ENCODE data around the gene RPS15A.

RPS15A gene
- total RNA-seq, result 36.7 to 82.0 (median 55.6) reads per million in 18 experiments

DNA sequence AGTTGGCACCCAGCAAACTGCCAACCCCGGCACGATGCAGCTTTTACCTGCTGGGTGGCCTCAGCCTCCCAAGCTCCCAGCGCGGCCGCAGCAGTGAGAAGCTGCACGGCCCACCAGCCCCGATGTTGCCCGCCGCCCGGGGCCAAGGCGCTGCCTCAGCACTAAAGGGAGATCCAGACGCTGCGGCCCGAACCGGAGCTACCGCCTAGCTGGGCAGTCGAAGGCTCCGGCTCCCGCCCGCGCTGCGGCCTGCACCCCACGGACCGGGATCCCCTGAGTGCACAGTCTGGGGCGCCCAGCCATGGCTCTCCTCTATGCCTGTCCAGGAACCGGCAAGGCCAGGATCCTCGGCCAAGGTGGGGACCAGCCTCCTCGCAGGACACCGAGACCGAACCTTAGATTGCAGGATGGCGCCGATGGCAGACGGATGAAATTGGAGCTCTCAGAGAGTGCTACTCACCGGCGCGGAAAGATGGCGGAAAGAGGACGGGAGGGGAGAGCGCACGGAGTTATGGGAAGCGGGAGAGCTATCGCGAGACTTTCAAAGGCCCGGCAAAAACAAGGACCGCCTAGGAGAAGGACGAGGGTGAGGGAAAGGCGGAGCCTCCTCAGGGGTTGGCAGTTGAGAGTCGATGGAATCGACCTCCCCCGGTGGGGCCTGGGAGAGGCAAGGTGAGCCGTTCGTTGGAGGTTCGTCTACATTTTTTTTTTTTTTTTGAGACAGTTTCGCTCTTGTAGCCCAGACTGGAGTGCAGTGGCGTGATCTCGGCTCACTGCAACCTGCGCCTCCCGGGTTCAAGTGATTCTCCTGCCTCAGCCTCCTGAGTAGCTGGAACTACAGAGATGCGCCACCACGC, at the start of gene RPS15A:
TSS of gene RPS15A (minus strand) at position 485 of the 857 bp plus-strand sequence. CDS start 1,221 bp downstream, outside the sequence.
- peak; percentile 96 to 97 for DNase-seq

DNA sequence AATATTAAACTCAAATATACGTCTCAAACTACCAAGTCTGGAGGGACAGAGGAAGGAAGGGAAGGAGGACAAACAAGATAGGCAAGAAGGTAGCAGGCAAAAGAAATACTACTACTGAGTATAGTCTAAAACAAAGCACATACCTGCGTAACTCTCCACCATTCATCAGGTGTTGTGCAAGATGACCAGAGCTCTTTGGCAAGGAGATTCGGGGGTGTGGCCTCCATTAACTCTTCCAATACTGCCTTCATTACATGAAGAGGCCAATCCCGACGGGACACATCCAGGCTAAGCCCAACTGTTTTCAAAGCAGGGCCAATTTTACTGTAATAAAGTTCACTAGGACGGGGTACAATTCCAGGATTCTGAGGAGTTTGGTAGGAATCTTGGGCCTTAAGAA, 49.4 kb upstream of the RPS15A start:
- DNase-seq, result no peak

DNA sequence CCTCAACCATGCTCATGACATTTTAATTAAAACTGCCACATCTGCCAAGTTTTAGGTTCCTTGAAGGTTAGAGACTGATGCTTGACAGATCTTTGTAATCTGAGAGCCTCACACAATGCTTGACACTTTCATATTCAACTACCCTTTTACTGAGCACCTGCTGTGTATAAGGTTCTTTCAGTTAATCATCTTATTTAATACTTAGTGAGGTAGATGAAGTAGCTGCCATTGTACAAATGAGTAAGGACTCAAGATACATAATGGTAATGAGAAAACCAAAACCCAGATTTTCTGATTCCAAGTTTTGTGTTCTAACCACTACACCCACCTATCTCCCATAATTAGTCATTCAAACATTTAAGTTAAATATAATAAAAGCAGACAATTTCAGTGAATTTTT, 46.6 kb upstream of the RPS15A start:
- DNase-seq, result no peak

DNA sequence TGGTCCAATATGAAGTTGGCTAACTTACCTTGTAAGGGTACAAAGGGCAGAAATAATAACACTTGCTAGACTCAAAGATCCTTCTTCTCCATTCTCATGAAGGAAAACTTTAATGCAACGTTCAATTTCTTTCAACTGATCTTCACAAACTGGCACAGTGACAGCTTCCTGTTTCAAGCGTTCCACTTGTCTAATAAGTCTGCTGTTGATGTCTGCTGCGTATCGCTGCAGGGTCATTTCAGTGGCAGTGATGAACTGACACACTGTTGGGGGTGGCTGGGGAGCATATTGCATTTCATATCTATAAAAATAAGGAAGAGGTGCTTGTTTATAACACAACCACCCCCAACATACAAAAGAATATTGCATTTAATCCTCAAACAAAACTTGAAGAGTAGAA, 44.7 kb upstream of the RPS15A start:
- peak in 1 of 2 donors; percentile 25 for DNase-seq

DNA sequence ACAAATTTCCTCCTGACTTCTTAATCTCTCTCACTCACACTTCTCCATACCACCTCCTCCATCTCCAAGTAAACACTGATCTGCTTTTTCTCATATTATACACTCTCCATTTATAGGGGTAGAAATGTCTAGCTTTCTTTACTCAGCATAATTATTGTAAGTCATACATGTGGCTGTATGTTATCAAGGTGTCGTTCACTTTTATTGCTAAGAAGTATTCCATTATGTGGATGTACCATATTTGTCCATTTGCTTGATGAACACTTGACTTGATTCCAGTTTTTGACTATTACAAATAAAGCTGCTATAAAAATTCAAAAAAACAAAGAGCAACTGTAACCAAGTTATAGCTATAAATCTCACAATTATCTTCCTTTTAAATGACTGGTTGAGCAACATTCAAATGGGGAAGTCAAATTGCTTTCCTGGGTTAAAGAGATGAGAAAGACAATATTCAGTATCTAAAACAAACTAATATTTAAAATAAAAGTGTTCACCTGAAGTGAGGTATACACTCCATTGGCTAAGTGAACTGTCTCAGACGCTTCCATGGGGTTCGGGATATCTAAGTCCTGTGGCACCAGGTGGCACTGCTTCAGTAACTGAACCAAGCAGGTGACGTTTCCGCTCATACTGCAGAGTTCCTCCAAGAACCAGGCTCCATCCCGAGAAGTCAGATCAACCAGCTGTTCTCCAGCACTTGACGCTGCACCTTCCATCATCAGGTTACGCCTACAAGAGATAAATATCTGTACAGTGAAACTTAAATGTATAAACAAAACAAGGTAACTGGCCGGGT, 43.8 kb upstream of the RPS15A start:
- DNase-seq, result peak in 1 of 2 donors; percentile 18

DNA sequence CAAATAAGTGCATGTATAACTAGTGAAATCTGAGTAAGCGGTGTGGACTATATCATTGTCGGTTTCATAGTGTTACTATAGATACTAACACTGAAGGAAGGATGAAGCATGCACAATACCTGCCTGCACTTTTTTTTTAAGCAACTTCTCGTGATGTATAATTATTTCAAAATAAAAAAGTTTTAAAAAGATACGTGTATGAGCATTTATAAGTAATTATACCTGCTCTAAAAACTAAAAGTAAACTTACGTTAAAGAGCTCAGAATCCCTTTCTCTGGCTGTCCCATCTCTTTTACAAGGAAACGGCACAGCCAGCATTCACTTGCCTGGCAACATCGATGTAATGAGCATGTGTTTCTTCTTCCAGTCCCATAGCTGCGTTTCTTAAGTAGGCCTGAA, 42.5 kb upstream of the RPS15A start:
- DNase-seq, result no peak

DNA sequence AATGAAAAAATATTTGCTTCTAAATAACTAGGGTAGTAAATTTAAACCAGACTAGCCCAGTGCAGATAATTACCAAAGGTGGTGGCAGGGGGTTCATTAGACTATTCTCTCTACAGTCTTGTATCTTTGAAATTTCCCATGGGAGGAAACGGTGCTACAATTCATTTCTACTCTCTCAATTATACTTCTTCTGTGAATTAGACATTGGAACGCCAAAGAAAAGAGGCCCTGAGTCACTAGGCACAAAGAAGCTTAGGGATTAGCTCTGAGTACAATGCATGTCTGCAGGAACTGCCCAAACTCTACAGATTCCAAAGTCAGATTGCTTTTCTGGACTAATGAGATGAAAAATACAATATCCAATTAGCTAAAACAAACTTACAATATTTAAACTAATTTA, 41.9 kb upstream of the RPS15A start:
- DNase-seq, result no peak

DNA sequence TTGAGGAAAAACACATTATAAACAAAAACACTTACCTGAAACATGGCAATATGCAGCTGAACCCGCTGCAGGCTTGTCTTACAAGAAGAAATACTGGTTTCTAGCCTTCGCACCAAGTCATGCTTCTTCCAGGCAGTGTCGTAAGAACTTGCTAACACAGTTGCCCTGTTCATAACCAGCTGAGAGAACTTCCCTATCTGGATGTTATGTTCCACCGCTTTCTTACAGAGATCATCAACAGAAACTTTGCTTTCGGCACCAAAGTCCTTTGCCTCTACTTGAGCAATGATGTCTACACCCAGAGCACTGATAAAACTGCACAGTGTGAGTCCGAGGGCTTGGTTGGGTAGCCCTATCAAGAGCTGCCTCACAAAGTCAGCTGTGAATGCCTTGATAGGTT, 39.1 kb upstream of the RPS15A start:
- DNase-seq, result peak; percentile 21 to 53

DNA sequence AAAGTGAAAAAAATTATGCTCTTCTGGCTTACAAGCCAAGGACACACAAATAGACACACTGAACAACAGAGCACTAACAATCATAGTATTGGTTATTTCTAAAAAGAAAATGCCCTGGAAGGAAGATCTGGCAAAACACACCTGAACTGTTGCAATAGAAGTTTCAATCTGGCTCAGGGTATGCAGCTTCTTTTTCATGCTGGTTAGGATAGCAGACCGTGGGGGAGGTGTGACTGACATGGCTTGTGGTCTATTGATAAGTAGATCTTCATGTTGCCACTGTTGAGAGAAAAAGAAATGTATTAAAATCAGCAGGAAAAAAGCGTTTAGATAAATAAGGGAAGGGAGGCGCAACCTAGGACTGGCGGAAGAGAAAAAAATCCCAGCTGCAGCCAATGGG, 37.8 kb upstream of the RPS15A start:
- DNase-seq, result no peak

DNA sequence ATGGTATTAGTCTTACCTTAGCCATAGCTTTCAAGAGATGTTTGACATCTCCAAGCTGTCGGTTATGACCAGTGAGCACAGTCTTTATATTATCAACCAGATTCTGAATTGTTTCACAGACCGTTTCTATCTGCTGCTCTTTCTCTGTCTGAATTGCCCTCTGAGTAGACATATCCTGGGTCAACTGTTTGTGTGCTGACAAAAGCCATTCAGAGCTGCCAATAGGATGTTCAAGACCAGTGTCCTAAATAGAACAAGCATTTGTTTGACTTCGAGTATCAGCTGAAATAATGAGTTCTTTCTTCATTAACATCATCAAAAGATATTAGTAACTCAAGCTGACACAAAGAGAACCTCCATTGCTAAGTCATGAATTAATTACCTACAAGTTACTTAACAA, 26.2 kb upstream of the RPS15A start:
- DNase-seq, result no peak

DNA sequence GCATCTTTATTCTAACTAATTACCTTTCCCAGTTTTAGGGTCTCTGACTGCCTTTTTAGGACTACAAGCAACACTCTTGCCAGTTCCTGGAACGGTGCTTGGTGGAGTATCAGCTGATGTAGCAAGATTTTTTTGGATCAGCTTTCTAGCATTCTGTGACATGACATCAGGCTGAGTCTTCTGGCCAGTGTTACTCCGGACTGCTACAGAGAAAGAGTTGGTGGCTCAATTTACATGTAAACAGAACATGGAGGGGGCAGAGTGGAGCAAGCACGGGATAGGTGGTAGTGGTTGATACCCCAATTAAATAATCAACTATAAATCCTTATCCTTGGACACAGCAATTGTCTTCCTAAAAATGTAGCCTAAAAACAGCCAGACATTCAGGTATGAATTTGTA, 21.8 kb upstream of the RPS15A start:
- no peak for DNase-seq

DNA sequence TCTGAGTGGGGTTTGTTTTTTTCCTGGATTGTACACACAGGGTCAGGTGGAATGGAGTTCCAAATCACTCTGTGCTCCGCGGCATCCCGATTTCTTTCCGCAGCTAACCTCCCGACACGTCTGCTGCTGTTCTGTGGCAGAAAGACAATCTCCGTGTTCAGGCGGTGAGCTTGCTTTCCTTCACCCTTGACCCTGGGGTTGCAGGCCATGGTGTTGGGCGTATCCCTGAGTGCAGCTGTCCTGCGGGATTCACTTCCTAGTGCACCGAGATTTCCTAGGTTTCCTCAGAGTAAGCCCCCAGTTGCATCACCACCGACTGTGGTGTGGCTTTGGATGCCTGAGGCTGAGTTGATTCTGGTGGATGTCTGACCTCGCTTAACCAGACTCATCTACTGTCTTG, 19.0 kb upstream of the RPS15A start:
- DNase-seq, result no peak

DNA sequence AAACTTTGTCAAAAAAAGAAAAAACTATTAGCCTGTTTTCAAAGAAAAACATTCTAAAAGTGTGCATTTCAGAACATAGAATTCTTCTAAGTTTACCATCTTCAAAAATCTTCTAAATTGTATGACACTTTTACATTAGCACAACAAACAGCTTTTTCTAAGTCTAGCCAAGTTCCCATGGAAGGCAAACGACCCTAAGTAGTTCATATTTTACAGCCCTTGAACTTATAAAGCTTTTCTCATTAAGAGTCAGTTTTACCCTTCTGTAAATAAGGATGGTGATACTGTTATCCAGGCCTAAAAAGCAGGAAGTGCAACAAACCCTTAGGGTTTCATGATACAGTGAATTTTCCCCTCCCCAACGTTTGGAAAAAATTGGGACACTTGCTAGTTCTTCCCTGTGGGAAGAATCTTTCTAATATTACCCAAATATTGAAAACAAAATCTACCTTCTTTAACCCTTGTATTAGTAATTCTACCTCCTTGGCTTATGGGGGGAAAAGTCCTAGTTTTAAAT, 15.2 kb upstream of the RPS15A start:
- DNase-seq, result no peak

DNA sequence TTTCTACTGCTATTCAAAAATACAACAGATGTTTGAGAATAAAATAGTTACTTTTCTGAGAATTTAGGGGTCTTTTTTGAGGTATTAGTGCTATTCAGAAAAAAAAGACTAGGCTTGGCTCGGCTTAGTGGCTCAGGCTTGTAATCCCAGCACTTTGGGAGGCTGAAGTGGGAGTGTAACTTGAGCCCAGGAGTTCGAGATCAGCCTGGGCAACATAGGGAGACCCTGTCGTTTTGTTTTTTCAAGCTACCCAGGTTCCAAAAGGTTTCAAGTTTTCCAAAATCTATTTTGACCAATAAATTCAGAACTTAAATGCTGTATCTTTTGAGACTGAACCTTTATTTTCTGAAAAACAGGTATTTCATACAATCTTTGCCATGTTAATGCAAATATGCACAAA, 14.4 kb upstream of the RPS15A start:
- DNase-seq, result no peak

DNA sequence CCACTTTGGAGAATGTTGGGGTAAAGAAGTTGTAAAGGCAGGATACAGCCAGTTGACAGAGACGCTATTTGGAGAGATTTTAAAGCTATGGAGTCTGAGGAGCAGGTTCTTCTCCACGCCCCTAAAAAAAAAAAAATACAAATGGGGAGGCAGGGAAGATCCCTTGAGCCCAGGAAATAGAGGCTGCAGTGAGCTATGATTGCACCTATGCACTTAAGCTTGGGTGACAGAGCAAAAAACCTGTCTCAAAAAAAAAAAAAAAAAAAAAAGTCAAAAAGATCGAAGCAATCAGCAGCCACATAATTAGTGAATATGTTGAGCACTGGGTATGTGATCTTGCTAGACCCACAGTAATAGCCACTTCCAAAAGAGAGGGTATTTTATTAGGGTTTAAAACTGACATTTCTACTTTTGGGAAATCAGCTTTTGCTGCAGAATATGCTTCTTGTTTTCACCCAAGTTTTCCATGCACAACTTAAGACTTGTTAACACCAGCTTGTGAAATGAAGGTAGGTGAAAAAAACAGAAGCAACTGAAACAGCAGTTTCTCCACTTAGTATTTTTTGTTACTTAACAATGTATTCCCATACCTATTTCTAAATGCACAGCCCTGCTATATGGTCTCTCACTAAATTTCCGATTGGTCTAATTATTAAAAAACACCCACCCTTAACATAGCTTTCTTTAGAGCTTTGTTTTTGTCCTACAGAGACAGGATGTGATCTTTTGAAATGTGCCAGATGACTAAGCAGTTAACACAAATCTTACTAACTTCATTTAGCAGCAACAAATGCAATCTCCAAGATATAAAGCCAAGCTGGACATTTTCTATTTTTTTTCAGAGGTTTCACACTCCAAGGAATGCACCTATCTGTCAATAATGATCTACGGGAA, 13.7 kb upstream of the RPS15A start:
- peak; percentile 38 to 52 for DNase-seq

DNA sequence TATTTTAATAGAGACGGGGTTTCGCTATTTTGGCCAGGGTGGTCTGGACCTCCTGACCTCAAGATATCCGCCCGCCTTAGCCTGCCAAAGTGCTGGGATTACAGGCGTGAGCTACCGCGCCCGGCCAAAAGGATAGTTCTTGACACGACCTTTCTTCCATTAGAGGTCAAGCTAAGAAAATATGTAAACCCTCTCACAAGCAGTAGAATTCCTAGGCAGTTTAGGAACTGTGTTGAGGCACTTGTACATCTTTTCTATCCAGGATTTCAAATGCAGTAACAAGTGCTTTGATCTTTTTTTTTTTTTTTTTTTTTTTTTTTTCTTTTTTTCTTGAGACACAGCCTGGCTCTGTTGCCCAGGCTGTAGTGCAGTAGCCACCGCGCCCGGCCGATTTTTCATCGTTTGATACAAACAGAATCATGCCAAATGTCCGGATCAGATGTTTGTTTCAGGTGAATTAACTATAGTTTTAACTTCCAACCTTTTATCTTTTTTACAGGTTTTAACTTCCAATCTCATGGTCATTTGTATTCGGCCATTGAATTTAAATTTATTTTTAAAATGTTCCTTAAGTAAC, 12.7 kb upstream of the RPS15A start:
- DNase-seq, result no peak

DNA sequence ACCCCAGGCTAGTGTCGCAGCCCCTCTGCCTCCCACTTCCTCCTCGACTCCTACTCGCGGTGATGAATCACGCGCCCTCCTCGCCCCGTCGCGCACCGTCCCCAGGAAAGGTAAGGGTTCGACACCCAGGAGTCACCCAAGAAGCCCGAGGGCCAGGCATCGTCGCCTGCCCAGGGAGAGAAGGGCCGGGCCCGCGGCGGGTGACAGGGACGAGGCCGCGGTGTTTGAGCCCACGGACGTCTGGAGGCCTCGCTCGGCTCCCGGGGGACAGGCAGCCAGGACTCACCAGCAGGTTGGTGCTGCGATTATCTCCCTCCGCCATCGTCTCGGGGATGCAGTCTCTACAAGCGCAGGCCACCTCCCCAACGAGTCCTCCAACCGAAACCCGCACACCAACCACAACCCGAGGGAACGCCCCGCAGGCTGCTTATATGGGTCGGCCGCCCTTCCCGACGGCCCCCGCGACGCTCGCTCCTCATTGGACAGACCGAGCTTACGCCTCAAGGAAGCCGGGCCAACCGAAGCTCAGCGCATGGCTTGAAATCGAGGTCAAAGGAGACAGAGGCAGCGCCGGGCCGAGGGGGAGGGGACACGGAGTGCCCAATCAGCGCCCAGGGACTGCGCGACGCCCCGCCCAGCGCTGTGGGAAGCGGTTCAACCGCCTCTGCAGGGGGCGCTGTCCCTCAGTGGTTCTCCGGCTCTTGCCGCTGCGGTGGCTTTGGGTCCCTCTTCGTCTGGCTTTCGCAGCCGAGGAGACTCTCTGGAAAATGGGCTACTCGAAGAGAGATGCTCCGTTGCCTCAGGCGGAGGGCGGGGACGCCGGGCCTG, 11.2 kb upstream of the RPS15A start, which contains the start of gene ARL6IP1:
TSS of gene ARL6IP1 (minus strand) at position 405 of the 828 bp plus-strand sequence. CDS start at position 322, 83 bp downstream.
- peak; percentile 100 for DNase-seq

DNA sequence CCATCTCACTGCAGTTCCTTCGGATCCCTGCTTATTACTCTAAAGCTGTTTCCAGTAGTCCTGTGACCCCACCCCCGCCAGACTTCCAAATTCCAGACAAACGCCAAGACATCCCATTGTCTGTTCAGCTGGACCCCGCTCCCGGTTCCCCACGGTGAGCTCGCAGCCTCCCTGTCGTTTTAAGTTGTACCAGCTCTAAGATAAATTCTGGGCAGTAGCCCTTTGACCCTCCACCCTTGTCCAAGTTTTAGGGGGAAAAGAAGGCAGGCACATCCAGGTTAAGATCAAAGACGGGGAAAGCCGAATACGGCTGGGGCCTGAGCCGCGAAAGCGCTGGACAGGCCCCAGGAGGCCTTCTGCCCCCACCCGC, 10.6 kb upstream of the RPS15A start:
- no peak for DNase-seq

DNA sequence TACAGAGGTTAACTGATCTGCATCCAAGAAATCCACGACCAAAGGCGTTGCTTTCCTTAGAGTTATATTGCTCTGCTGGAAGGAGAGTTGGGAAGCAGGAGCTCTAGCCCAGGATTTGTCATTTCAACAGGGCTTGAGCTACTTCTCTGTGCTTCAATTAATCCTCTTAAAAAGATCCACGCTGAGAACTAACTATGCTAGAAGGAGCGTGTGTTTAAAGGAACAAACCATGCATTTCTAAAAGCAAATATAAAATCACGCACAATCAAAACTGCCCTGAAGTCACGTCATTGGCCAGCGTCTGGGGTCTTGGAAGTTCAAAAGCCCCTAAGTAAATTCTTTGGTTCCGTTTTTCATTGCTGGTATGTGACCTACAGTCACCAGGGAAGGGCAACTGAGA, 10.2 kb upstream of the RPS15A start:
- no peak for DNase-seq

DNA sequence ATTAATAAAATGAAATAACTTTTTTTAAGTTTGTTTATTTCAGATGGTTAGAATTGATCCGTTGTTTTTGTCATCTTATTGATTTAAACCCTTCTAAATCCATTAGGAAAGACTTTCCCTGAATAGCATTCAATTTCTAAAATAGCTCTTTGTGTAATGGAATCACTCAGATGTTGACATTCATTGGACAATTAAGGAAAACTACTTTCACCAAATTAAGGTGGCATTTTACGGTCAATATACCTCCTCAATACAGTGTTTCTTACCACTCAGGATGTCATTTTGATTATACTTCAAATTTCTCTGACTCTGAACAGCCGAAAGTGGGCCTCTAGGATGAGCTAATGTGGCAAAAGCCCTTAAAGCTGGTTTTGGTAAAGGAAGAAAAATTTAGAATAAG, 9.4 kb upstream of the RPS15A start:
- no peak for DNase-seq

DNA sequence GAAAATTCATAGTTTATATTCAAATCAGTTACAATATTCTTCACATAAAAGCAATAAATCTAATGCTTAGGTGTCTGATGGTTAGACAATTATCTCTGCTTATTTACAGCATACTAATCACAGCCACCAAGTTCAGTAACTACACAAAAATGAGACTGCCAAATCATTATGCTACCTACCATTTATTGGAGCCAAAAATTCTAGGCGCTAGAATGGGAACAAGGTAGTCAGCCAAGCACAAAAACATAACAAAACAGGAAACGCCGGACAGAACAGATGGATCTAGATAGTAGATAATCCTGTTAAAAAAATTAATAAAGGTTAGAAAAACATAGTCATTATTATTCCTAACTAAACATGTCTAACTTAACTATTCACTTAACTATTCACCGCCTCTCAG, 7.6 kb upstream of the RPS15A start:
- DNase-seq, result no peak

All from inflammatory macrophage (primary cell).